Keratinocyte (primary cell): ENCODE results near the gene RNLS.

Experiments
- CTCF ChIP-seq, 3 experiments: IDR thresholded peaks in 1 of 3; conservative IDR thresholded peaks in 1 of 3; optimal IDR thresholded peaks in 1 of 3; 2 replicates in 2 of 3; 3 replicates in 1 of 3; pipeline versions ENCODE3 to v1.5.1; 2011; ENCODE audit warnings: low read length in 3 of 3, mild to moderate bottlenecking in 3 of 3, moderate library complexity in 2 of 3, control low read depth in 1 of 3, inconsistent platforms in 1 of 3; ENCODE audit not compliant: insufficient read depth in 2 of 3; ENCODE audit errors: extremely low read depth in 1 of 3
- EZH2 ChIP-seq: IDR thresholded peaks from one replicate; pipeline ENCODE4 v1.6.1; 2012; ENCODE audit warnings: inconsistent platforms, mild to moderate bottlenecking, low read length, moderate library complexity

GRCh38 chr10:88241501-88241900, 341.6 kb downstream of the RNLS start:
- TF ChIP-seq CTCF (optimal IDR thresholded peaks at IDR 0.05 in 1 of 3, IDR thresholded peaks at IDR 0.05 in 1 of 3, conservative IDR thresholded peaks at IDR 0.05 in 1 of 3; ENCODE audit: extremely low read depth in 1 of 3, insufficient read depth in 2 of 3, low read length in 3 of 3) (no peak), EZH2 (no peak)
